K562 (cell line): ENCODE measurements around the gene RERE. TPM values are rescaled to one million over a fixed set of nuclear protein-coding genes. Genes with fewer than 3 reads are reported as not detected.

ENCODE experiments used
- ATAC-seq: fragments of 200-7000 bp; cut with Tn5 transposase; 3 replicates; pipeline ENCODE4 v1.9.1; 2020; ENCODE audit warnings: moderate library complexity
- BruUV-seq: library from RNA; stranded (reverse); fragments of 400-500 nt; replicated peaks from 2 replicates; lab custom pipeline; 2021; lab: Mats Ljungman, UMichigan
- CTCF ChIA-PET: fragments of 300-600 bp; formaldehyde crosslinking; extraction: SDS; loops from one replicate; lab custom pipeline; 2021; ENCODE audit warnings: low intra/inter-chr PET ratio; lab: Yijun Ruan, JAX
- POLR2A ChIA-PET: fragments of 300-600, 350-650 bp; sonication (Branson Sonifier 250); formaldehyde crosslinking; extraction: SDS; loops from one replicate; lab custom pipeline; 2021; ENCODE audit warnings: antibody characterized with exemption, inconsistent platforms; lab: Yijun Ruan, JAX
- DNase-seq, 4 experiments: peaks; one replicate each; pipeline versions ENCODE4 v3.0.0 to v3.0.0-alpha.2; 2011 to 2018; ENCODE audit warnings: low spot score in 3 of 4, mixed read lengths in 3 of 4; ENCODE audit errors: extremely low read depth in 1 of 4
- FAIRE-seq: peaks from 2 replicates; lab custom pipeline; 2011; peaks lifted over from hg19 to GRCh38; lab: Jason Lieb, UNC
- H2AFZ ChIP-seq: 2 replicates; pipeline ENCODE4 v1.6.0; 2011; ENCODE audit warnings: low read depth, low read length, control low read depth, inconsistent platforms
- H3K27ac ChIP-seq: fragments of 200-600 bp; 3 replicates; pipeline ENCODE4 v1.8.0; 2011; ENCODE audit warnings: low read depth, mild to moderate bottlenecking, control low read depth, inconsistent platforms, low read length, moderate library complexity, mixed read lengths; ENCODE audit errors: extremely low read depth
- H3K27me3 ChIP-seq, 2 experiments: fragments of 300-600 bp in 1 of 2; 2 replicates in 1 of 2; 3 replicates in 1 of 2; pipeline versions ENCODE4 v1.6.0 to v1.8.0; 2011; ENCODE audit warnings: inconsistent platforms in 2 of 2, low read length in 2 of 2, mild to moderate bottlenecking in 1 of 2, mixed read lengths in 1 of 2, moderate library complexity in 1 of 2; ENCODE audit not compliant: control insufficient read depth in 2 of 2, insufficient read depth in 2 of 2
- H3K36me3 ChIP-seq: fragments of 300-600 bp; 3 replicates; pipeline ENCODE4 v1.8.0; 2011; ENCODE audit warnings: mild to moderate bottlenecking, low read length, inconsistent platforms; ENCODE audit not compliant: control insufficient read depth, insufficient read depth
- H3K4me1 ChIP-seq, 2 experiments: fragments of 200-600 bp in 1 of 2; replicated peaks in 1 of 2; 2 replicates in 1 of 2; 3 replicates in 1 of 2; pipeline versions ENCODE4 v1.5.1 to v1.8.0; 2011; ENCODE audit warnings: inconsistent platforms in 2 of 2, low read length in 2 of 2, mild to moderate bottlenecking in 1 of 2, mixed read lengths in 1 of 2, moderate library complexity in 1 of 2; ENCODE audit not compliant: control insufficient read depth in 2 of 2, insufficient read depth in 2 of 2
- H3K4me2 ChIP-seq: 2 replicates; pipeline ENCODE4 v1.6.1; 2011; ENCODE audit warnings: low read length, control low read depth, inconsistent platforms, mixed read lengths; ENCODE audit not compliant: insufficient read depth
- H3K4me3 ChIP-seq: fragments of 200-600 bp; sonication (generic), shearing (Covaris generic); 2 replicates; pipeline ENCODE4 v1.5.1; 2016; ENCODE audit warnings: control low read depth, inconsistent platforms
- H3K79me2 ChIP-seq: fragments of 200-600 bp; 3 replicates; pipeline ENCODE4 v1.8.0; 2011; ENCODE audit warnings: low read length, inconsistent platforms; ENCODE audit not compliant: control insufficient read depth, insufficient read depth
- H3K9ac ChIP-seq, 2 experiments: 2 replicates each; pipeline versions ENCODE4 v1.6.0 to v1.6.1; 2011; ENCODE audit warnings: low read depth in 2 of 2, low read length in 2 of 2, control low read depth in 1 of 2, inconsistent platforms in 1 of 2, mild to moderate bottlenecking in 1 of 2, mixed read lengths in 1 of 2; ENCODE audit not compliant: insufficient read depth in 1 of 2
- H3K9me1 ChIP-seq: one replicate; pipeline ENCODE4 v1.6.0; 2011; ENCODE audit warnings: inconsistent platforms, mild to moderate bottlenecking, low read length, moderate library complexity; ENCODE audit not compliant: control insufficient read depth, insufficient read depth
- H3K9me3 ChIP-seq: replicated peaks from 2 replicates; pipeline ENCODE4 v1.5.1; 2011; ENCODE audit warnings: low read depth, low read length, inconsistent platforms; ENCODE audit not compliant: control insufficient read depth, insufficient read depth
- H4K20me1 ChIP-seq: replicated peaks from 2 replicates; pipeline ENCODE4 v1.6.1; 2011; ENCODE audit warnings: low read length, inconsistent platforms, mixed read lengths; ENCODE audit not compliant: control insufficient read depth, insufficient read depth
- COPS2 ChIP-seq: fragments of 450-650 bp; conservative IDR thresholded peaks from 2 replicates; pipeline ENCODE4 v1.6.1; 2016; ENCODE audit warnings: mild to moderate bottlenecking, moderate library complexity
- RBM39 ChIP-seq: fragments of 200-400 bp; formaldehyde crosslinking; optimal IDR thresholded peaks from 2 replicates; pipeline ENCODE3; 2018; ENCODE audit warnings: low read depth, low read length
- SREBF2 ChIP-seq: sonication (generic); formaldehyde crosslinking; IDR thresholded peaks from 2 replicates; pipeline ENCODE4 v1.4.0; 2020; ENCODE audit warnings: mild to moderate bottlenecking, missing genetic modification reagents
- ZEB2 ChIP-seq: fragments of 450-650 bp; IDR thresholded peaks from 2 replicates; pipeline ENCODE4 v1.6.1; 2016
- ZNF316 ChIP-seq: fragments of 450-650 bp; IDR thresholded peaks from 2 replicates; pipeline ENCODE4 v1.6.1; 2016
- ZNF707 ChIP-seq: fragments of 250-450 bp; sonication (Bioruptor Pico); conservative IDR thresholded peaks from 2 replicates; pipeline ENCODE4 v1.8.0; 2022; ENCODE audit warnings: inconsistent platforms, mild to moderate bottlenecking, moderate library complexity
- WGBS: fragments of 100-300 bp; shearing (Covaris generic); methylation state at CpG from one replicate; pipeline ENCODE4 v1.1.6; 2016; ENCODE audit warnings: low coverage, mixed read lengths; ENCODE audit not compliant: insufficient coverage; ENCODE audit errors: missing lambda C conversion rate; 5-methylcytosine and 5-hydroxymethylcytosine counted together
- in situ Hi-C: fragments of 300-500 bp; cut with MboI; formaldehyde crosslinking; loops from 4 replicates; pipeline ENCODE4 v1.15.0; 2018; ENCODE audit warnings: inconsistent platforms, mixed read lengths
- intact Hi-C: fragments of 100-400 bp; cut with micrococcal nuclease; formaldehyde crosslinking; loops from 2 replicates; pipeline ENCODE4 v1.14.2; 2022
- polyA plus RNA-seq, 8 experiments: library from polyadenylated mRNA; depleted of rRNA in 4 of 8; stranded (reverse) in 5 of 8; unstranded in 3 of 8; fragments of >200 nt; fragmentation: Nextera tagmentation in 2 of 8; fragmentation: Illumina TruSeq in 1 of 8; extraction: Ambion mirVana in 2 of 8; extraction: Trizol in 1 of 8; gene quantifications; 2 replicates each; pipeline versions ENCODE4 v1.2.1 to v1.2.3, GENCODE V29; 2011 to 2014; ENCODE audit warnings: inconsistent platforms in 1 of 8, missing spikeins in 1 of 8
- total RNA-seq, 7 experiments: library from RNA; depleted of rRNA in 6 of 7; stranded (reverse); fragments of >200 nt in 6 of 7; fragmentation: Illumina TruSeq in 2 of 7; extraction: Trizol in 2 of 7; gene quantifications; 2 replicates each; pipeline versions ENCODE4 v1.2.1 to v1.2.3, GENCODE V29; 2011 to 2021; ENCODE audit warnings: low replicate concordance in 1 of 7
- TF ChIP-seq, protein P1 (sequence below), 3 experiments: IDR thresholded peaks in 2 of 3; conservative IDR thresholded peaks in 1 of 3; 2 replicates each; pipeline ENCODE4 v1.5.1; 2011 to 2012; ENCODE audit warnings: low read length in 3 of 3, mild to moderate bottlenecking in 3 of 3, control low read depth in 2 of 3, improper control_type of control experiment in 1 of 3, inconsistent platforms in 1 of 3, low read depth in 1 of 3, mixed read lengths in 1 of 3, moderate library complexity in 1 of 3; ENCODE audit not compliant: insufficient read depth in 2 of 3
- TF ChIP-seq, protein P2 (sequence below): fragments of 450-650 bp; IDR thresholded peaks from 2 replicates; pipeline ENCODE4 v1.6.1; 2016; ENCODE audit warnings: low read depth, mild to moderate bottlenecking, moderate library complexity
- TF ChIP-seq, protein P3 (sequence below): fragments of 450-650 bp; IDR thresholded peaks from 2 replicates; pipeline ENCODE4 v1.6.1; 2016; ENCODE audit warnings: missing biosample characterization, missing genetic modification characterization
- TF ChIP-seq, protein P4 (sequence below): fragments of 250-450 bp; sonication (Bioruptor Pico); IDR thresholded peaks from 2 replicates; pipeline ENCODE4 v1.8.0; 2021; ENCODE audit warnings: mild to moderate bottlenecking, moderate library complexity

RERE gene
- total and polyA plus RNA-seq, 9 of the 15 experiments (the other 6 are each of a cell fraction or from before 2014, with no cell fraction given) = 3.0 to 51.5 (median 13.4) TPM

DNA sequence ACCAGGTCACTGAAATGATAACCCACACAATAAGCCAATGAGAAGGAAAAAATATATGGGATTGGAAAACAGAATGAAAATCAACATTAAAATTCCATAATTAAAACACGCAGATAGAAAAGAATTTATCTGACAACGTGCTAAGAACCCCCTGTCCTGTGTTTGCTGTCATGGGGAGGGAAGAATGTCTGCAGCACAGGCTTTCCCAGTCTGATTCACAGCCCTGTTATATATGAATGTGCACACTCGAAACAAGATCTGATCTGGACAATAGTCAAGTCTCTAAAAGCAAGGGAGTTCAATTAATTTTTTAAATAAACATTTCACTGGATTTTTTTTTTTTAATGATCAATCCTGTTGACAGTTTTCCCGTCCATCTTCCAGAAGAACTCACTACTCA is 220.0 kb downstream of the RERE start:
- H3K36me3 ChIP-seq = no peaks in the 10 kb centered on the region
- CTCF ChIA-PET = no interaction called here
- H3K27ac ChIP-seq = no peak overlapping the region
- no peaks in the 10 kb centered on the region for H3K9me1 ChIP-seq
- H3K4me2 ChIP-seq = no peak overlapping the region
- H3K27me3 ChIP-seq = no peaks in the 10 kb centered on the region
- intact Hi-C loops = no loop called here
- in situ Hi-C loops = no loop called here
- H4K20me1 ChIP-seq = peaks cover 10% of the 10 kb centered on the region; the same call in 1 of the 2 replicates
- H3K79me2 ChIP-seq = peaks cover 5% of the 10 kb centered on the region; the same call in 2 of the 3 replicates
- no peak overlapping the region for H2AFZ ChIP-seq
- peaks cover 6% of the 10 kb centered on the region for H3K9me3 ChIP-seq
- FAIRE-seq = no peak
- H3K9ac ChIP-seq = no peak overlapping the region
- POLR2A ChIA-PET = interaction anchor here (1.0 to 2.5 kb wide), 3 partner anchors 9 to 55 kb away, joined by 3 to 12 read pairs (median 3); no protein-coding TSS in a partner anchor
- WGBS = 61% methylated on average over 4 of the region's 4 CpGs
- no TSS peak for BruUV-seq
- no peak for ATAC-seq
- no peaks in the 10 kb centered on the region; a peak in 1 of 5 replicates for H3K4me1 ChIP-seq
- H3K4me3 ChIP-seq = no peak overlapping the region
- TF ChIP-seq ZEB2 (no peak), COPS2 (no peak), ZNF316 (no peak), RBM39 (no peak), SREBF2 (CRISPR knock-in tag) (no peak), ZNF707 (CRISPR knock-in tag) (no peak)
- TF ChIP-seq, protein P1, sequence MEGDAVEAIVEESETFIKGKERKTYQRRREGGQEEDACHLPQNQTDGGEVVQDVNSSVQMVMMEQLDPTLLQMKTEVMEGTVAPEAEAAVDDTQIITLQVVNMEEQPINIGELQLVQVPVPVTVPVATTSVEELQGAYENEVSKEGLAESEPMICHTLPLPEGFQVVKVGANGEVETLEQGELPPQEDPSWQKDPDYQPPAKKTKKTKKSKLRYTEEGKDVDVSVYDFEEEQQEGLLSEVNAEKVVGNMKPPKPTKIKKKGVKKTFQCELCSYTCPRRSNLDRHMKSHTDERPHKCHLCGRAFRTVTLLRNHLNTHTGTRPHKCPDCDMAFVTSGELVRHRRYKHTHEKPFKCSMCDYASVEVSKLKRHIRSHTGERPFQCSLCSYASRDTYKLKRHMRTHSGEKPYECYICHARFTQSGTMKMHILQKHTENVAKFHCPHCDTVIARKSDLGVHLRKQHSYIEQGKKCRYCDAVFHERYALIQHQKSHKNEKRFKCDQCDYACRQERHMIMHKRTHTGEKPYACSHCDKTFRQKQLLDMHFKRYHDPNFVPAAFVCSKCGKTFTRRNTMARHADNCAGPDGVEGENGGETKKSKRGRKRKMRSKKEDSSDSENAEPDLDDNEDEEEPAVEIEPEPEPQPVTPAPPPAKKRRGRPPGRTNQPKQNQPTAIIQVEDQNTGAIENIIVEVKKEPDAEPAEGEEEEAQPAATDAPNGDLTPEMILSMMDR (IDR thresholded peaks at IDR 0.05 in 2 of 3, conservative IDR thresholded peaks at IDR 0.05 in 1 of 3; ENCODE audit: insufficient read depth in 2 of 3, low read depth in 1 of 3, low read length in 3 of 3) = no peak
- TF ChIP-seq, protein P2, sequence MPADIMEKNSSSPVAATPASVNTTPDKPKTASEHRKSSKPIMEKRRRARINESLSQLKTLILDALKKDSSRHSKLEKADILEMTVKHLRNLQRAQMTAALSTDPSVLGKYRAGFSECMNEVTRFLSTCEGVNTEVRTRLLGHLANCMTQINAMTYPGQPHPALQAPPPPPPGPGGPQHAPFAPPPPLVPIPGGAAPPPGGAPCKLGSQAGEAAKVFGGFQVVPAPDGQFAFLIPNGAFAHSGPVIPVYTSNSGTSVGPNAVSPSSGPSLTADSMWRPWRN = no peak
- TF ChIP-seq, protein P3, sequence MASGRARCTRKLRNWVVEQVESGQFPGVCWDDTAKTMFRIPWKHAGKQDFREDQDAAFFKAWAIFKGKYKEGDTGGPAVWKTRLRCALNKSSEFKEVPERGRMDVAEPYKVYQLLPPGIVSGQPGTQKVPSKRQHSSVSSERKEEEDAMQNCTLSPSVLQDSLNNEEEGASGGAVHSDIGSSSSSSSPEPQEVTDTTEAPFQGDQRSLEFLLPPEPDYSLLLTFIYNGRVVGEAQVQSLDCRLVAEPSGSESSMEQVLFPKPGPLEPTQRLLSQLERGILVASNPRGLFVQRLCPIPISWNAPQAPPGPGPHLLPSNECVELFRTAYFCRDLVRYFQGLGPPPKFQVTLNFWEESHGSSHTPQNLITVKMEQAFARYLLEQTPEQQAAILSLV (tag) = no peak
- TF ChIP-seq, protein P4, sequence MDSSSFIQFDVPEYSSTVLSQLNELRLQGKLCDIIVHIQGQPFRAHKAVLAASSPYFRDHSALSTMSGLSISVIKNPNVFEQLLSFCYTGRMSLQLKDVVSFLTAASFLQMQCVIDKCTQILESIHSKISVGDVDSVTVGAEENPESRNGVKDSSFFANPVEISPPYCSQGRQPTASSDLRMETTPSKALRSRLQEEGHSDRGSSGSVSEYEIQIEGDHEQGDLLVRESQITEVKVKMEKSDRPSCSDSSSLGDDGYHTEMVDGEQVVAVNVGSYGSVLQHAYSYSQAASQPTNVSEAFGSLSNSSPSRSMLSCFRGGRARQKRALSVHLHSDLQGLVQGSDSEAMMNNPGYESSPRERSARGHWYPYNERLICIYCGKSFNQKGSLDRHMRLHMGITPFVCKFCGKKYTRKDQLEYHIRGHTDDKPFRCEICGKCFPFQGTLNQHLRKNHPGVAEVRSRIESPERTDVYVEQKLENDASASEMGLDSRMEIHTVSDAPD (CRISPR knock-in tag) = no peak
- TF ChIP-seq, all 486 proteins: peak for 0
- DNase-seq = no peak
